ENCODE results near the gene CPXM2. TPM values are rescaled to one million over a fixed set of nuclear protein-coding genes. Genes with fewer than 3 reads are reported as not detected.

The CPXM2 gene
- total and polyA plus RNA-seq, 2 experiments from 2014 or later, result 14.8 to 19.8 TPM

GRCh38 chr10:123870260-123870659 lies 21.3 kb downstream of the CPXM2 start:
- H3K4me3 ChIP-seq, result no peak overlapping the region
- no peak overlapping the region for H3K27ac ChIP-seq
- DNase-seq, result no peak
- no peaks in the 10 kb centered on the region for H3K9me2 ChIP-seq (ENCODE audit: insufficient read depth)
- no peaks in the 10 kb centered on the region for H3K36me3 ChIP-seq (ENCODE audit: low read depth)
- no peaks in the 10 kb centered on the region for H3K4me1 ChIP-seq (ENCODE audit: insufficient read depth)
- no peak overlapping the region for H3K4me2 ChIP-seq (ENCODE audit: unreplicated experiment)
- TF ChIP-seq EZH2phosphoT487 (IDR thresholded peaks at IDR 0.05; ENCODE audit: insufficient read depth, low read depth) (no peak), EZH2 (IDR thresholded peaks at IDR 0.05; ENCODE audit: insufficient read depth, poor library complexity, severe bottlenecking) (no peak)
- no peak overlapping the region for H2AFZ ChIP-seq
- no peaks in the 10 kb centered on the region for H3K79me2 ChIP-seq (ENCODE audit: insufficient read depth)
- 86 to 89% methylated on average over 8 of the region's 8 CpGs for WGBS, 2 experiments (ENCODE audit: low coverage in 1 of 2, low lambda C conversion rate in 2 of 2, missing lambda C conversion rate in 2 of 2)
- 0 out of 2 replicates have a peak, but pooled peaks cover 3% of the 10 kb centered on the region for H3K27me3 ChIP-seq (replicated peaks; ENCODE audit: insufficient read depth)
- in situ Hi-C loops (cut with MboI), result no loop called here
- no peaks in the 10 kb centered on the region for H3F3A ChIP-seq (ENCODE audit: insufficient read depth)
- no peak overlapping the region for H3K9ac ChIP-seq
- no peaks in the 10 kb centered on the region for H4K20me1 ChIP-seq (ENCODE audit: insufficient read depth)
- H3K9me3 ChIP-seq (ENCODE audit: low read depth), result no peaks in the 10 kb centered on the region

- no peaks in the 10 kb centered on the region for H4K20me1 ChIP-seq (ENCODE audit: insufficient read depth)
- H3K79me2 ChIP-seq (ENCODE audit: insufficient read depth), result no peaks in the 10 kb centered on the region
- no peak for DNase-seq
- H3F3A ChIP-seq (ENCODE audit: insufficient read depth), result no peaks in the 10 kb centered on the region
- H3K4me1 ChIP-seq (ENCODE audit: insufficient read depth), result no peaks in the 10 kb centered on the region
- no peaks in the 10 kb centered on the region for H3K36me3 ChIP-seq (ENCODE audit: low read depth)
- WGBS, 2 experiments (ENCODE audit: low coverage in 1 of 2, low lambda C conversion rate in 2 of 2, missing lambda C conversion rate in 2 of 2), result 78 to 79% methylated on average over 7 of the region's 7 CpGs
- no peaks in the 10 kb centered on the region for H3K9me3 ChIP-seq (ENCODE audit: low read depth)
- in situ Hi-C loops (cut with MboI), result no loop called here
- H3K9ac ChIP-seq, result no peak overlapping the region
- no peak overlapping the region for H3K4me2 ChIP-seq (ENCODE audit: unreplicated experiment)
- H3K27me3 ChIP-seq (replicated peaks; ENCODE audit: insufficient read depth), result 0 out of 2 replicates have a peak, but pooled peaks cover 3% of the 10 kb centered on the region
- H3K9me2 ChIP-seq (ENCODE audit: insufficient read depth), result no peaks in the 10 kb centered on the region
- H3K4me3 ChIP-seq, result no peak overlapping the region
- TF ChIP-seq EZH2phosphoT487 (IDR thresholded peaks at IDR 0.05; ENCODE audit: insufficient read depth, low read depth) (no peak), EZH2 (IDR thresholded peaks at IDR 0.05; ENCODE audit: insufficient read depth, poor library complexity, severe bottlenecking) (no peak)
- no peak overlapping the region for H2AFZ ChIP-seq
- no peak overlapping the region for H3K27ac ChIP-seq
Measured at GRCh38 chr10:123869020-123869414, 22.6 kb downstream of the CPXM2 start.

GRCh38 chr10:123868038-123869019 lies 23.3 kb downstream of the CPXM2 start:
- Histone ChIP-seq H3K27ac (no peak overlapping the region), H2AFZ (no peak overlapping the region), H3K4me2 (ENCODE audit: unreplicated experiment) (no peak overlapping the region), H3K79me2 (ENCODE audit: insufficient read depth) (no peaks in the 10 kb centered on the region), H3K9ac (no peak overlapping the region), H3K9me2 (ENCODE audit: insufficient read depth) (no peaks in the 10 kb centered on the region), H3K9me3 (ENCODE audit: low read depth) (no peaks in the 10 kb centered on the region), H3K27me3 (replicated peaks; ENCODE audit: insufficient read depth) (0 out of 2 replicates have a peak, but pooled peaks cover 3% of the 10 kb centered on the region), H4K20me1 (ENCODE audit: insufficient read depth) (no peaks in the 10 kb centered on the region), H3F3A (ENCODE audit: insufficient read depth) (no peaks in the 10 kb centered on the region), H3K4me3 (no peak overlapping the region), H3K4me1 (ENCODE audit: insufficient read depth) (no peaks in the 10 kb centered on the region), H3K36me3 (ENCODE audit: low read depth) (no peaks in the 10 kb centered on the region)
- TF ChIP-seq EZH2 (IDR thresholded peaks at IDR 0.05; ENCODE audit: insufficient read depth, poor library complexity, severe bottlenecking) (no peak), EZH2phosphoT487 (IDR thresholded peaks at IDR 0.05; ENCODE audit: insufficient read depth, low read depth) (no peak)
- WGBS, 2 experiments (ENCODE audit: low coverage in 1 of 2, low lambda C conversion rate in 2 of 2, missing lambda C conversion rate in 2 of 2), result 71 to 74% methylated on average over 15 of the region's 15 CpGs
- no peak for DNase-seq
- in situ Hi-C loops (cut with MboI), result no loop called here

GRCh38 chr10:123865880-123866279 lies 25.7 kb downstream of the CPXM2 start:
- H3K36me3 ChIP-seq (ENCODE audit: low read depth), result no peaks in the 10 kb centered on the region
- peaks cover 9% of the 10 kb centered on the region for H3K4me1 ChIP-seq (ENCODE audit: insufficient read depth)
- TF ChIP-seq EZH2 (IDR thresholded peaks at IDR 0.05; ENCODE audit: insufficient read depth, poor library complexity, severe bottlenecking) (no peak), EZH2phosphoT487 (IDR thresholded peaks at IDR 0.05; ENCODE audit: insufficient read depth, low read depth) (no peak)
- H2AFZ ChIP-seq, result no peak overlapping the region
- 0 out of 2 replicates have a peak, but pooled peaks cover 3% of the 10 kb centered on the region for H3K27me3 ChIP-seq (replicated peaks; ENCODE audit: insufficient read depth)
- H3K79me2 ChIP-seq (ENCODE audit: insufficient read depth), result no peaks in the 10 kb centered on the region
- H3K9ac ChIP-seq, result no peak overlapping the region
- no peak overlapping the region for H3K4me2 ChIP-seq (ENCODE audit: unreplicated experiment)
- in situ Hi-C loops (cut with MboI), result no loop called here
- no peaks in the 10 kb centered on the region for H4K20me1 ChIP-seq (ENCODE audit: insufficient read depth)
- DNase-seq, result no peak
- H3F3A ChIP-seq (ENCODE audit: insufficient read depth), result no peaks in the 10 kb centered on the region
- 83 to 91% methylated on average over 6 of the region's 6 CpGs for WGBS, 2 experiments (ENCODE audit: low coverage in 1 of 2, low lambda C conversion rate in 2 of 2, missing lambda C conversion rate in 2 of 2)
- H3K9me3 ChIP-seq (ENCODE audit: low read depth), result no peaks in the 10 kb centered on the region
- H3K4me3 ChIP-seq, result no peak overlapping the region
- H3K9me2 ChIP-seq (ENCODE audit: insufficient read depth), result no peaks in the 10 kb centered on the region
- H3K27ac ChIP-seq, result no peak overlapping the region
